HTR-8/SVneo (cell line): ENCODE data around the gene RPS6KL1.
"Not testable (repeated sequence)": the region's sequence is repeated elsewhere in the genome, so short reads cannot be mapped to it uniquely, and the experiment has no call there.

Experiments
- DNase-seq: peaks from one replicate; pipeline ENCODE4 v3.0.0; 2011; ENCODE audit warnings: low spot score, mixed read lengths; ENCODE audit not compliant: insufficient read length
- FAIRE-seq: peaks from 2 replicates; lab custom pipeline; 2011; peaks lifted over from hg19 to GRCh38; lab: Jason Lieb, UNC

The RPS6KL1 gene

GRCh38 chr14:74938531-74939495 is 15.8 kb upstream of the RPS6KL1 start:
- no peak for DNase-seq
- FAIRE-seq, result peak; percentile 81

GRCh38 chr14:74937171-74937570 is 14.1 kb upstream of the RPS6KL1 start:
- no peak for DNase-seq
- peak; percentile 42 for FAIRE-seq

- DNase-seq (no peak), FAIRE-seq (no peak)
Observed at GRCh38 chr14:74936731-74937130, 13.7 kb upstream of the RPS6KL1 start.

- no peak for FAIRE-seq
- no peak for DNase-seq
Observed at GRCh38 chr14:74936151-74936550, 13.1 kb upstream of the RPS6KL1 start.

- DNase-seq, result no peak
Observed at GRCh38 chr14:74935360-74935680, 12.3 kb upstream of the RPS6KL1 start.

GRCh38 chr14:74934476-74935359 is 11.7 kb upstream of the RPS6KL1 start:
- FAIRE-seq (no peak), DNase-seq (no peak)

More at GRCh38 chr14:74935360-74935680, 12.3 kb upstream of the RPS6KL1 start:
- peak; percentile 4 for FAIRE-seq

- no peak for DNase-seq
- FAIRE-seq, result peak; percentile 81
Observed at GRCh38 chr14:74934041-74934440, 11.0 kb upstream of the RPS6KL1 start.

- not testable (repeated sequence) for FAIRE-seq, DNase-seq
Observed at GRCh38 chr14:74932936-74933335, 9.9 kb upstream of the RPS6KL1 start.

- peak; percentile 48 for FAIRE-seq
- no peak for DNase-seq
Observed at GRCh38 chr14:74932401-74932901, 9.4 kb upstream of the RPS6KL1 start.

GRCh38 chr14:74931744-74932143 is 8.7 kb upstream of the RPS6KL1 start:
- DNase-seq, FAIRE-seq: not testable (repeated sequence)

GRCh38 chr14:74929242-74929641 is 6.2 kb upstream of the RPS6KL1 start:
- peak; percentile 80 for FAIRE-seq
- DNase-seq, result no peak

- FAIRE-seq, result peak; percentile 80
Observed at GRCh38 chr14:74927225-74927624, 4.2 kb upstream of the RPS6KL1 start.

GRCh38 chr14:74924061-74924460 is 1.0 kb upstream of the RPS6KL1 start:
- DNase-seq, result no peak
- FAIRE-seq, result peak; percentile 92

More at GRCh38 chr14:74927225-74927624, 4.2 kb upstream of the RPS6KL1 start:
- DNase-seq, result no peak

GRCh38 chr14:74921987-74922751 is 891 bp downstream of the RPS6KL1 start:
- DNase-seq, result no peak
- FAIRE-seq, result no peak

GRCh38 chr14:74921053-74921620 is 1.9 kb downstream of the RPS6KL1 start:
- DNase-seq, result no peak
- peak; percentile 66 for FAIRE-seq

GRCh38 chr14:74920281-74920680 is 2.8 kb downstream of the RPS6KL1 start:
- no peak for DNase-seq
- no peak for FAIRE-seq

- peak; percentile 58 for FAIRE-seq
- DNase-seq, result no peak
Observed at GRCh38 chr14:74919421-74920165, 3.5 kb downstream of the RPS6KL1 start.

GRCh38 chr14:74918380-74918779 is 4.7 kb downstream of the RPS6KL1 start:
- DNase-seq, result no peak
- FAIRE-seq, result peak; percentile 63

GRCh38 chr14:74917646-74918081 is 5.4 kb downstream of the RPS6KL1 start:
- no peak for DNase-seq
- no peak for FAIRE-seq
